Nephron (organoid): Measurements from ENCODE around the gene USP22.

Experiments
- H3K27ac Mint-ChIP-seq, 3 experiments: 2 replicates each; pipeline ENCODE4 v1.8.0; 2020; ENCODE audit warnings: mixed read lengths in 3 of 3, mild to moderate bottlenecking in 2 of 3, moderate library complexity in 1 of 3
- H3K27me3 Mint-ChIP-seq: 2 replicates; pipeline ENCODE4 v1.8.0; 2021; ENCODE audit warnings: low read depth, mild to moderate bottlenecking, moderate library complexity, mixed read lengths
- H3K36me3 Mint-ChIP-seq: 2 replicates; pipeline ENCODE4 v1.8.0; 2020; ENCODE audit warnings: low read depth, mixed read lengths
- H3K4me1 Mint-ChIP-seq: 2 replicates; pipeline ENCODE4 v1.8.0; 2020; ENCODE audit warnings: mixed read lengths
- H3K4me3 Mint-ChIP-seq, 3 experiments: 2 replicates each; pipeline ENCODE4 v1.8.0; 2020; ENCODE audit warnings: mild to moderate bottlenecking in 3 of 3, mixed read lengths in 3 of 3, moderate library complexity in 2 of 3
- H3K9me3 Mint-ChIP-seq: 2 replicates; pipeline ENCODE4 v1.8.0; 2020; ENCODE audit warnings: mixed read lengths
- TF ChIP-seq, protein P1 (sequence below), 3 experiments: fragments of 200-600 bp; sonication (generic); IDR thresholded peaks; one replicate each; pipeline ENCODE4 v1.5.0; 2021; ENCODE audit warnings: antibody characterized with exemption in 3 of 3; ENCODE audit not compliant: unreplicated experiment in 3 of 3

USP22 gene

GRCh38 chr17:20992416-20992815 lies 50.4 kb downstream of the USP22 start:
- Mint-ChIP-seq H3K36me3 (peaks cover 9% of the 10 kb centered on the region), H3K4me3 (no peak overlapping the region), H3K4me1 (peaks cover 26% of the 10 kb centered on the region), H3K9me3 (no peaks in the 10 kb centered on the region), H3K27me3 (no peaks in the 10 kb centered on the region), H3K27ac (peak overlapping the region in 1 of 3 experiments; percentile 28)
- TF ChIP-seq, protein P1, sequence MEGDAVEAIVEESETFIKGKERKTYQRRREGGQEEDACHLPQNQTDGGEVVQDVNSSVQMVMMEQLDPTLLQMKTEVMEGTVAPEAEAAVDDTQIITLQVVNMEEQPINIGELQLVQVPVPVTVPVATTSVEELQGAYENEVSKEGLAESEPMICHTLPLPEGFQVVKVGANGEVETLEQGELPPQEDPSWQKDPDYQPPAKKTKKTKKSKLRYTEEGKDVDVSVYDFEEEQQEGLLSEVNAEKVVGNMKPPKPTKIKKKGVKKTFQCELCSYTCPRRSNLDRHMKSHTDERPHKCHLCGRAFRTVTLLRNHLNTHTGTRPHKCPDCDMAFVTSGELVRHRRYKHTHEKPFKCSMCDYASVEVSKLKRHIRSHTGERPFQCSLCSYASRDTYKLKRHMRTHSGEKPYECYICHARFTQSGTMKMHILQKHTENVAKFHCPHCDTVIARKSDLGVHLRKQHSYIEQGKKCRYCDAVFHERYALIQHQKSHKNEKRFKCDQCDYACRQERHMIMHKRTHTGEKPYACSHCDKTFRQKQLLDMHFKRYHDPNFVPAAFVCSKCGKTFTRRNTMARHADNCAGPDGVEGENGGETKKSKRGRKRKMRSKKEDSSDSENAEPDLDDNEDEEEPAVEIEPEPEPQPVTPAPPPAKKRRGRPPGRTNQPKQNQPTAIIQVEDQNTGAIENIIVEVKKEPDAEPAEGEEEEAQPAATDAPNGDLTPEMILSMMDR (IDR thresholded peaks at IDR 0.05; ENCODE audit: unreplicated experiment in 3 of 3), result no peak

DNA sequence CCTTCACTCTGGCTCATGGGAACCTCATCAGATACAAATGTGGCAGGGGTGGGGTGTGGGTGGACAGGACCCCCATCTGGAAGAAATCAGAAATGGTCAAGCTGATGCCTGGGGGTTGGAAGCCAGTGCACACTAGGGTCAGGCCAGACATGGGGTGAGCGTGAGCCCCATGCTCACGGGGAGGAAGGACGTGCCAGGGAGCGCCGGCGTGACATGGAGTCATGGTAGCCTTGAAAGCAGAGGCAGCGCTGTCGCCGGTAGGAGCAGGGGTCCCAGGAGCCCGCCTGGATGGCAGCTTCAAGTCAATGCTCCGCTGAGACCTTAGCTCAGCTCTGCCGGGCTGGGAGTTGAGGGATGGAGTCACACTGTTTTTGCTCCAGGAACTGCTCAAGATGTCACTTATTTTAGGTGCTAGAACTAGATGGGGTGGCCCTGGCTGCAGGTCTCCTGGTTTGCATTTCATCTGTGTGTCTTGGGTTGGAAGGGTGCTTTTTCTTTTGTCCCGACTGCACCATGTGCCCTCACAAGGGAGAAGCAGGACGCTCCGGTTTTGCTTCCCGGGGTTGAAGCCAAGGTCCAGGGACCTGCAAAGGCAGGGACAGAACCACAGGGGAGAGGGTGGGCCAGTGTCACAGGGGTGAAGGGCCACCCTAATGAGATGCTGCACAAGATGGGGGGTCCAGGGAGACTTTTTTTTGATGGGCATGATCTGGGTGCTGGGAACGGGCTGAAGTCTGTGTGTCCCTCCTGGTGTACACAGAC lies 51.4 kb downstream of the USP22 start:
- TF ChIP-seq, protein P1 (IDR thresholded peaks at IDR 0.05; ENCODE audit: unreplicated experiment in 3 of 3), result no peak
- no peak overlapping the region for H3K4me3 Mint-ChIP-seq

GRCh38 chr17:20989991-20990855 lies 52.6 kb downstream of the USP22 start:
- Mint-ChIP-seq H3K4me1 (peaks cover 26% of the 10 kb centered on the region), H3K4me3 (no peak overlapping the region), H3K9me3 (peaks cover 2% of the 10 kb centered on the region), H3K36me3 (peaks cover 20% of the 10 kb centered on the region), H3K27ac (peak overlapping the region; percentile 2 to 20 (median 7)), H3K27me3 (no peaks in the 10 kb centered on the region)
- TF ChIP-seq, protein P1 (IDR thresholded peaks at IDR 0.05; ENCODE audit: unreplicated experiment in 3 of 3), result no peak

More for the DNA sequence above, 51.4 kb downstream of the USP22 start:
- H3K4me1 Mint-ChIP-seq, result peaks cover 26% of the 10 kb centered on the region
- H3K27me3 Mint-ChIP-seq, result no peaks in the 10 kb centered on the region
- peaks cover 18% of the 10 kb centered on the region for H3K36me3 Mint-ChIP-seq
- peak overlapping the region in 1 of 3 experiments; percentile 8 for H3K27ac Mint-ChIP-seq
- H3K9me3 Mint-ChIP-seq, result peaks cover 2% of the 10 kb centered on the region

DNA sequence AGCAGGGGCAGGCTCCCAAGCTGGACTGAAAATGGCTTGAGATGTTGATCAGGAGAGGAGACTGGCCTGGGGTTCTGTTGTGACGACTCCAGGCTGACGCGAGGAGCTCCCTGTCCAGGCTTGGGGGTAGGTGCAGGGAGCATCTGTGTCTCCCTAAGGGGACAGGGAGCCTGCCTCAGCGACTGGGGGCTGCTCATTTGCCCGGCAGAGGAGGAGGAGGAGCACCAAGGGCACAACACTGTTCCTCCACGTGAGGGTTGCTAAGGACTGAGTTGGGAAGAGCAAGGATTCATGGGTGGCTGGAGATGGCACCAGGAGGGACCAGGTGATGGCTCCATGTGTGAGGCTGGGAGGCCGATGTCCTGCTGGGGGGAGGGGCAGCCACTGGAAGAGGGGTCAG lies 53.3 kb downstream of the USP22 start:
- H3K36me3 Mint-ChIP-seq, result peaks cover 20% of the 10 kb centered on the region
- peak overlapping the region in 1 of 3 experiments; percentile 38 for H3K27ac Mint-ChIP-seq
- TF ChIP-seq, protein P1 (IDR thresholded peaks at IDR 0.05; ENCODE audit: unreplicated experiment in 3 of 3), result no peak
- H3K27me3 Mint-ChIP-seq, result no peaks in the 10 kb centered on the region
- peaks cover 2% of the 10 kb centered on the region for H3K9me3 Mint-ChIP-seq
- no peak overlapping the region for H3K4me3 Mint-ChIP-seq
- H3K4me1 Mint-ChIP-seq, result peaks cover 26% of the 10 kb centered on the region

DNA sequence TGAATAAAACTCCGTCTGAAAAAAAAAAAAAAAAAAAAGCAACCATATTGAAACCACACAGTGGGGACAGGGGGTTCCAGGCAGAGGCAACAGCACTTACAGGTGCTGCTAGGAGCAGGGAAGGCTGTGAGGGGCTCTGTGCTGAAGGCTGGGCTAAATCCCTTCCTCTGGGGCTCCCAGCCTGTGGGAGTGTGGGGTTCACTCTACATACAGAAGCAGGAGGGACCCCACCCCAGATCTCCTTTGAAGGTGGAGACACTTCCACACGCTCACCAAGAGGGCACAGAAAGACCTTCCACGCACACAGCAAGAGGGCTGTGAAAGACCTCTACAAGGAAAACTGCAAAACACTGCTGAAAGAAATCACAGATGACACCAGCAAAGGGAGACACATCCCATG lies 53.9 kb downstream of the USP22 start:
- TF ChIP-seq, protein P1 (IDR thresholded peaks at IDR 0.05; ENCODE audit: unreplicated experiment in 3 of 3), result no peak
- Mint-ChIP-seq H3K27ac (no peak overlapping the region), H3K27me3 (no peaks in the 10 kb centered on the region), H3K9me3 (peaks cover 2% of the 10 kb centered on the region), H3K4me3 (no peak overlapping the region), H3K36me3 (peaks cover 20% of the 10 kb centered on the region), H3K4me1 (peaks cover 26% of the 10 kb centered on the region)
